Osteoblast (primary cell): ENCODE data around the gene TBC1D9B. TPM values are rescaled to one million over a fixed set of nuclear protein-coding genes. Genes with fewer than 3 reads are reported as not detected.

Experiments used
- DNase-seq: peaks from one replicate; pipeline ENCODE4 v3.0.0; 2011; ENCODE audit warnings: low spot score, mixed read lengths; ENCODE audit not compliant: insufficient read length; ENCODE audit errors: missing footprints
- H2AFZ ChIP-seq: 2 replicates; pipeline ENCODE4 v1.6.0; 2011; ENCODE audit warnings: mild to moderate bottlenecking, low read length
- H3K27ac ChIP-seq: 2 replicates; pipeline ENCODE4 v1.5.1; 2011; ENCODE audit warnings: mild to moderate bottlenecking, low read depth, low read length, moderate library complexity
- H3K27me3 ChIP-seq: 2 replicates; pipeline ENCODE4 v1.6.0; 2012; ENCODE audit warnings: mild to moderate bottlenecking, control low read depth, inconsistent platforms, low read length, moderate library complexity; ENCODE audit not compliant: insufficient read depth
- H3K36me3 ChIP-seq: 2 replicates; pipeline ENCODE4 v1.5.1; 2011; ENCODE audit warnings: mild to moderate bottlenecking, low read length, control low read depth, moderate library complexity; ENCODE audit not compliant: insufficient read depth
- H3K4me1 ChIP-seq: 2 replicates; pipeline ENCODE4 v1.5.1; 2011; ENCODE audit warnings: mild to moderate bottlenecking, low read length, control low read depth, moderate library complexity; ENCODE audit not compliant: insufficient read depth
- H3K4me2 ChIP-seq: 2 replicates; pipeline ENCODE4 v1.6.0; 2011; ENCODE audit warnings: mild to moderate bottlenecking, low read length; ENCODE audit not compliant: insufficient read depth
- H3K4me3 ChIP-seq: fragments of 200-600 bp; sonication (generic); 3 replicates; pipeline ENCODE4 v1.5.1; 2012; ENCODE audit warnings: mild to moderate bottlenecking, low read length, inconsistent platforms; ENCODE audit not compliant: insufficient read depth
- H3K79me2 ChIP-seq: 2 replicates; pipeline ENCODE4 v1.6.0; 2012; ENCODE audit warnings: mild to moderate bottlenecking, low read length, control low read depth, inconsistent platforms; ENCODE audit not compliant: insufficient read depth
- H3K9me3 ChIP-seq: 2 replicates; pipeline ENCODE4 v1.5.1; 2011; ENCODE audit warnings: low read depth, low read length, control low read depth
- H4K20me1 ChIP-seq: 2 replicates; pipeline ENCODE4 v1.6.0; 2012; ENCODE audit warnings: mild to moderate bottlenecking, low read length, control low read depth; ENCODE audit not compliant: insufficient read depth
- total RNA-seq: library from RNA; depleted of rRNA; stranded (reverse); fragments of >200 nt; gene quantifications from 2 replicates; pipeline ENCODE4 v1.2.3, GENCODE V29; 2012
- TF ChIP-seq, protein P1 (sequence below): IDR thresholded peaks from 2 replicates; pipeline ENCODE4 v1.5.1; 2011; ENCODE audit warnings: mild to moderate bottlenecking, low read depth, low read length, moderate library complexity; ENCODE audit errors: extremely low read depth

The TBC1D9B gene
- total RNA-seq, 1 donor: 89.4 TPM

- Histone ChIP-seq H3K36me3 (no peaks in the 10 kb centered on the region), H2AFZ (peak overlapping the region; percentile 52), H3K4me3 (no peak overlapping the region), H3K27ac (no peak overlapping the region), H4K20me1 (no peaks in the 10 kb centered on the region), H3K27me3 (peaks cover 4% of the 10 kb centered on the region), H3K79me2 (no peaks in the 10 kb centered on the region), H3K4me1 (peaks cover 9% of the 10 kb centered on the region), H3K4me2 (peak overlapping the region; percentile 12), H3K9me3 (no peaks in the 10 kb centered on the region)
- TF ChIP-seq, protein P1, sequence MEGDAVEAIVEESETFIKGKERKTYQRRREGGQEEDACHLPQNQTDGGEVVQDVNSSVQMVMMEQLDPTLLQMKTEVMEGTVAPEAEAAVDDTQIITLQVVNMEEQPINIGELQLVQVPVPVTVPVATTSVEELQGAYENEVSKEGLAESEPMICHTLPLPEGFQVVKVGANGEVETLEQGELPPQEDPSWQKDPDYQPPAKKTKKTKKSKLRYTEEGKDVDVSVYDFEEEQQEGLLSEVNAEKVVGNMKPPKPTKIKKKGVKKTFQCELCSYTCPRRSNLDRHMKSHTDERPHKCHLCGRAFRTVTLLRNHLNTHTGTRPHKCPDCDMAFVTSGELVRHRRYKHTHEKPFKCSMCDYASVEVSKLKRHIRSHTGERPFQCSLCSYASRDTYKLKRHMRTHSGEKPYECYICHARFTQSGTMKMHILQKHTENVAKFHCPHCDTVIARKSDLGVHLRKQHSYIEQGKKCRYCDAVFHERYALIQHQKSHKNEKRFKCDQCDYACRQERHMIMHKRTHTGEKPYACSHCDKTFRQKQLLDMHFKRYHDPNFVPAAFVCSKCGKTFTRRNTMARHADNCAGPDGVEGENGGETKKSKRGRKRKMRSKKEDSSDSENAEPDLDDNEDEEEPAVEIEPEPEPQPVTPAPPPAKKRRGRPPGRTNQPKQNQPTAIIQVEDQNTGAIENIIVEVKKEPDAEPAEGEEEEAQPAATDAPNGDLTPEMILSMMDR: no peak
- peak; percentile 94 for DNase-seq
Measured at GRCh38 chr5:179914032-179914755, 6.5 kb upstream of the TBC1D9B start.

GRCh38 chr5:179913461-179913860 lies 5.8 kb upstream of the TBC1D9B start:
- TF ChIP-seq, protein P1: no peak

DNA sequence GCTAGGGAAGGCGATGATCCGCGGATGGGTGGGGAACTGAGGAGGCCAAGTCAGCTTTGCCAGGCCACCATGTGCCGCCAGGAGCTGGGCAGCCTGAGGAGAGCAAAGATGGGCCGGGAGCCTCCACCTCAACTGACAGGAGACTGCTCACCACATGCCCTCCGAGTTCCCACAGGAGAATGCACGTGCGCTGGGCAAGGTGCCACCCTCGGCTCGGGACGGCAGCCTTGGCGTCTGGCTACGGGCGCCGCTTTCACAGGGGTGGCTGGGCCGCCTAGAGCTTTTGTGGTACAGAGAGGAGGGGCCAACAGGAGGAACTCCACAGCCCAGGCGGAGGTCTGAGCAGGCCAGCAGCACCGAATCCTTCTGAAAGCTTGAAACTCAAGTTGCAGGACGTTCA lies 5.3 kb upstream of the TBC1D9B start:
- no peaks in the 10 kb centered on the region for H3K27me3 ChIP-seq
- TF ChIP-seq, protein P1: no peak
- no peak overlapping the region for H3K27ac ChIP-seq
- no peak overlapping the region for H3K4me2 ChIP-seq
- H3K4me3 ChIP-seq: no peak overlapping the region
- no peaks in the 10 kb centered on the region for H3K79me2 ChIP-seq
- H3K36me3 ChIP-seq: no peaks in the 10 kb centered on the region
- peak; percentile 17 for DNase-seq
- no peaks in the 10 kb centered on the region for H4K20me1 ChIP-seq
- H2AFZ ChIP-seq: no peak overlapping the region
- peaks cover 9% of the 10 kb centered on the region for H3K4me1 ChIP-seq
- no peaks in the 10 kb centered on the region for H3K9me3 ChIP-seq

More at GRCh38 chr5:179913461-179913860, 5.8 kb upstream of the TBC1D9B start:
- H4K20me1 ChIP-seq: no peaks in the 10 kb centered on the region
- H3K4me3 ChIP-seq: no peak overlapping the region
- H3K36me3 ChIP-seq: no peaks in the 10 kb centered on the region
- no peaks in the 10 kb centered on the region for H3K9me3 ChIP-seq
- peak; percentile 30 for DNase-seq
- H3K27me3 ChIP-seq: peaks cover under 1% of the 10 kb centered on the region
- H3K4me1 ChIP-seq: peaks cover 9% of the 10 kb centered on the region
- H3K27ac ChIP-seq: no peak overlapping the region
- H3K4me2 ChIP-seq: no peak overlapping the region
- no peaks in the 10 kb centered on the region for H3K79me2 ChIP-seq
- peak overlapping the region; percentile 52 for H2AFZ ChIP-seq

GRCh38 chr5:179912386-179912785 lies 4.7 kb upstream of the TBC1D9B start:
- no peak for DNase-seq
- Histone ChIP-seq H3K4me3 (no peak overlapping the region), H3K27ac (no peak overlapping the region), H3K4me2 (no peak overlapping the region), H3K27me3 (no peaks in the 10 kb centered on the region), H3K9me3 (no peaks in the 10 kb centered on the region), H2AFZ (no peak overlapping the region), H3K36me3 (no peaks in the 10 kb centered on the region), H4K20me1 (no peaks in the 10 kb centered on the region), H3K79me2 (no peaks in the 10 kb centered on the region), H3K4me1 (peaks cover 9% of the 10 kb centered on the region)
- TF ChIP-seq, protein P1: no peak
